Measurements from ENCODE around the gene PLXNA4.

- TF ChIP-seq GATA3 (IDR thresholded peaks at IDR 0.05; ENCODE audit: low read depth, low read length), result no peak
- TF ChIP-seq GATA2 (IDR thresholded peaks at IDR 0.05; ENCODE audit: low read depth, low read length), result no peak
Measured at GRCh38 chr7:132248841-132249240, 327.4 kb downstream of the PLXNA4 start.

Measured in SH-SY5Y (cell line).